ENCODE measurements around the gene AK2.

DNA sequence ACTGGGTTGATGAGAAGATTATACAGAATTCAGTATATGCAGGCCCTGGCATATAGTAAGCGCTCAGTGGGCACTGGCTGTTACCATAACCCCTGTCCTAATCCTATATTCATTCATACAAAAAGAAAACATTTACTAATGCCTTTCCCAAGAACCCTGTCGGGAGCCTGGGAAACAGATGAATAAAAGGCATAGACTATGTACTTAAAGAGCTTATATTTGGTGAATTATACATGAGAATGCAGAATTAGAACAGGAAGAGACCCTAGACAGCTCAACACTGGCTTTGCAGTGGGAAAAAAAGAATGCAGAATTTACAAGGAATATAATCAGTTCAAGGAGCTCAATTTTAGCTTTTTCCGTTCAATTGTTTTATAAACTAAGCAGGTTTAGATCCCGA is 10.9 kb downstream of the AK2 start:
- TF ChIP-seq, protein P1, sequence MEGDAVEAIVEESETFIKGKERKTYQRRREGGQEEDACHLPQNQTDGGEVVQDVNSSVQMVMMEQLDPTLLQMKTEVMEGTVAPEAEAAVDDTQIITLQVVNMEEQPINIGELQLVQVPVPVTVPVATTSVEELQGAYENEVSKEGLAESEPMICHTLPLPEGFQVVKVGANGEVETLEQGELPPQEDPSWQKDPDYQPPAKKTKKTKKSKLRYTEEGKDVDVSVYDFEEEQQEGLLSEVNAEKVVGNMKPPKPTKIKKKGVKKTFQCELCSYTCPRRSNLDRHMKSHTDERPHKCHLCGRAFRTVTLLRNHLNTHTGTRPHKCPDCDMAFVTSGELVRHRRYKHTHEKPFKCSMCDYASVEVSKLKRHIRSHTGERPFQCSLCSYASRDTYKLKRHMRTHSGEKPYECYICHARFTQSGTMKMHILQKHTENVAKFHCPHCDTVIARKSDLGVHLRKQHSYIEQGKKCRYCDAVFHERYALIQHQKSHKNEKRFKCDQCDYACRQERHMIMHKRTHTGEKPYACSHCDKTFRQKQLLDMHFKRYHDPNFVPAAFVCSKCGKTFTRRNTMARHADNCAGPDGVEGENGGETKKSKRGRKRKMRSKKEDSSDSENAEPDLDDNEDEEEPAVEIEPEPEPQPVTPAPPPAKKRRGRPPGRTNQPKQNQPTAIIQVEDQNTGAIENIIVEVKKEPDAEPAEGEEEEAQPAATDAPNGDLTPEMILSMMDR (IDR thresholded peaks at IDR 0.05): no peak
- TF ChIP-seq POLR2A (IDR thresholded peaks at IDR 0.05): no peak
